ENCODE measurements around the gene TESK2. TPM values are rescaled to one million over a fixed set of nuclear protein-coding genes. Genes with fewer than 3 reads are reported as not detected.

Gene TESK2
- total and polyA plus RNA-seq, 2 experiments from 2014 or later: 1.1 to 1.5 TPM

GRCh38 chr1:45498279-45498678, 7.3 kb upstream of the TESK2 start:
- no peaks in the 10 kb centered on the region for H3F3A ChIP-seq (ENCODE audit: insufficient read depth)
- no peak overlapping the region for H2AFZ ChIP-seq
- TF ChIP-seq EZH2phosphoT487 (IDR thresholded peaks at IDR 0.05; ENCODE audit: insufficient read depth, low read depth) (no peak), EZH2 (IDR thresholded peaks at IDR 0.05; ENCODE audit: insufficient read depth, poor library complexity, severe bottlenecking) (no peak)
- H3K27ac ChIP-seq: no peak overlapping the region
- H3K4me3 ChIP-seq: no peak overlapping the region
- peaks cover 10% of the 10 kb centered on the region for H3K4me1 ChIP-seq (ENCODE audit: insufficient read depth)
- H3K9ac ChIP-seq: no peak overlapping the region
- no peak overlapping the region for H3K4me2 ChIP-seq (ENCODE audit: unreplicated experiment)
- H3K79me2 ChIP-seq (ENCODE audit: insufficient read depth): no peaks in the 10 kb centered on the region
- DNase-seq: no peak
- in situ Hi-C loops (cut with MboI): loop anchor here (10.0 kb wide), 1 partner anchor 483 kb away; the partner anchor contains the start of genes HECTD3 and UROD
- H4K20me1 ChIP-seq (ENCODE audit: insufficient read depth): no peaks in the 10 kb centered on the region
- H3K9me2 ChIP-seq (ENCODE audit: insufficient read depth): no peaks in the 10 kb centered on the region
- no peaks in the 10 kb centered on the region for H3K9me3 ChIP-seq (ENCODE audit: low read depth)
- H3K27me3 ChIP-seq (replicated peaks; ENCODE audit: insufficient read depth): no peaks in the 10 kb centered on the region
- no peaks in the 10 kb centered on the region for H3K36me3 ChIP-seq (ENCODE audit: low read depth)

- in situ Hi-C loops (cut with MboI): loop anchor here (5.0 to 10.0 kb wide), 2 partner anchors 146 to 478 kb away; partner anchors contain the start of genes HECTD3 and UROD
- H2AFZ ChIP-seq: no peak overlapping the region
- peaks cover 9% of the 10 kb centered on the region; the same call in 1 of the 2 replicates for H3F3A ChIP-seq (ENCODE audit: insufficient read depth)
- no peaks in the 10 kb centered on the region for H3K36me3 ChIP-seq (ENCODE audit: low read depth)
- no peak overlapping the region for H3K4me3 ChIP-seq
- H4K20me1 ChIP-seq (ENCODE audit: insufficient read depth): no peaks in the 10 kb centered on the region
- no peak for TF ChIP-seq EZH2 (IDR thresholded peaks at IDR 0.05; ENCODE audit: insufficient read depth, poor library complexity, severe bottlenecking)
- TF ChIP-seq EZH2phosphoT487 (IDR thresholded peaks at IDR 0.05; ENCODE audit: insufficient read depth, low read depth): no peak
- no peaks in the 10 kb centered on the region for H3K79me2 ChIP-seq (ENCODE audit: insufficient read depth)
- H3K9me3 ChIP-seq (ENCODE audit: low read depth): no peaks in the 10 kb centered on the region
- 50 to 52% methylated on average over 2 of the region's 2 CpGs for WGBS, 2 experiments (ENCODE audit: low coverage in 1 of 2, low lambda C conversion rate in 2 of 2, missing lambda C conversion rate in 2 of 2)
- H3K4me1 ChIP-seq (ENCODE audit: insufficient read depth): peaks cover 4% of the 10 kb centered on the region; the same call in 1 of the 2 replicates
- DNase-seq: peak; percentile 62
- no peaks in the 10 kb centered on the region for H3K27me3 ChIP-seq (replicated peaks; ENCODE audit: insufficient read depth)
- H3K27ac ChIP-seq: no peak overlapping the region
- no peaks in the 10 kb centered on the region for H3K9me2 ChIP-seq (ENCODE audit: insufficient read depth)
- no peak overlapping the region for H3K9ac ChIP-seq
- no peak overlapping the region for H3K4me2 ChIP-seq (ENCODE audit: unreplicated experiment)
Observed at GRCh38 chr1:45493116-45493697, 2.2 kb upstream of the TESK2 start.

GRCh38 chr1:45492691-45493090, 1.7 kb upstream of the TESK2 start:
- Histone ChIP-seq H3K4me1 (ENCODE audit: insufficient read depth) (peaks cover 4% of the 10 kb centered on the region; the same call in 1 of the 2 replicates), H3K4me3 (no peak overlapping the region), H3K79me2 (ENCODE audit: insufficient read depth) (no peaks in the 10 kb centered on the region), H4K20me1 (ENCODE audit: insufficient read depth) (no peaks in the 10 kb centered on the region), H3K36me3 (ENCODE audit: low read depth) (no peaks in the 10 kb centered on the region), H3K4me2 (ENCODE audit: unreplicated experiment) (no peak overlapping the region), H3K27me3 (replicated peaks; ENCODE audit: insufficient read depth) (no peaks in the 10 kb centered on the region), H3K9me3 (ENCODE audit: low read depth) (no peaks in the 10 kb centered on the region), H3K27ac (no peak overlapping the region), H3K9ac (no peak overlapping the region), H2AFZ (no peak overlapping the region), H3F3A (ENCODE audit: insufficient read depth) (peaks cover 9% of the 10 kb centered on the region; the same call in 1 of the 2 replicates), H3K9me2 (ENCODE audit: insufficient read depth) (no peaks in the 10 kb centered on the region)
- DNase-seq: no peak
- TF ChIP-seq EZH2phosphoT487 (IDR thresholded peaks at IDR 0.05; ENCODE audit: insufficient read depth, low read depth) (no peak), EZH2 (IDR thresholded peaks at IDR 0.05; ENCODE audit: insufficient read depth, poor library complexity, severe bottlenecking) (no peak)
- in situ Hi-C loops (cut with MboI): loop anchor here (5.0 to 10.0 kb wide), 2 partner anchors 145 to 478 kb away; partner anchors contain the start of genes HECTD3 and UROD
- WGBS, 2 experiments (ENCODE audit: low coverage in 1 of 2, low lambda C conversion rate in 2 of 2, missing lambda C conversion rate in 2 of 2): 86 to 90% methylated on average over 3 of the region's 3 CpGs

GRCh38 chr1:45491487-45492260, 711 bp upstream of the TESK2 start:
- H3K36me3 ChIP-seq (ENCODE audit: low read depth): no peaks in the 10 kb centered on the region
- no peaks in the 10 kb centered on the region for H4K20me1 ChIP-seq (ENCODE audit: insufficient read depth)
- no peaks in the 10 kb centered on the region for H3K9me3 ChIP-seq (ENCODE audit: low read depth)
- peaks cover 4% of the 10 kb centered on the region; the same call in 1 of the 2 replicates for H3K4me1 ChIP-seq (ENCODE audit: insufficient read depth)
- in situ Hi-C loops (cut with MboI): loop anchor here (5.0 to 10.0 kb wide), 2 partner anchors 144 to 477 kb away; partner anchors contain the start of genes HECTD3 and UROD
- peaks cover 9% of the 10 kb centered on the region; the same call in 1 of the 2 replicates for H3F3A ChIP-seq (ENCODE audit: insufficient read depth)
- H3K4me3 ChIP-seq: peak overlapping the region; percentile 89
- no peak overlapping the region for H3K9ac ChIP-seq
- no peak overlapping the region for H3K27ac ChIP-seq
- H2AFZ ChIP-seq: peak overlapping the region; percentile 92
- no peaks in the 10 kb centered on the region for H3K9me2 ChIP-seq (ENCODE audit: insufficient read depth)
- WGBS, 2 experiments (ENCODE audit: low coverage in 1 of 2, low lambda C conversion rate in 2 of 2, missing lambda C conversion rate in 2 of 2): 64 to 71% methylated on average over 18 to 19 of the region's 19 CpGs
- no peak for DNase-seq
- TF ChIP-seq EZH2phosphoT487 (IDR thresholded peaks at IDR 0.05; ENCODE audit: insufficient read depth, low read depth): no peak
- TF ChIP-seq EZH2 (IDR thresholded peaks at IDR 0.05; ENCODE audit: insufficient read depth, poor library complexity, severe bottlenecking): no peak
- H3K79me2 ChIP-seq (ENCODE audit: insufficient read depth): no peaks in the 10 kb centered on the region
- peak overlapping the region; percentile 94 for H3K4me2 ChIP-seq (ENCODE audit: unreplicated experiment)
- H3K27me3 ChIP-seq (replicated peaks; ENCODE audit: insufficient read depth): no peaks in the 10 kb centered on the region

All from GM23248 (cell line).